GM20431 (cell line): Measurements from ENCODE around the gene RAB2B.
"Not testable (repeated sequence)": the region's sequence is repeated elsewhere in the genome, so short reads cannot be mapped to it uniquely, and the experiment has no call there.

Experiments
- in situ Hi-C: fragments of 300-500 bp; cut with MseI, MboI; formaldehyde crosslinking; loops from one replicate; pipeline ENCODE4 v1.15.0; 2020; ENCODE audit warnings: low sequenced_read_pairs; ENCODE audit not compliant: unreplicated experiment

Gene RAB2B

GRCh38 chr14:21494902-21495762 is 18.4 kb upstream of the RAB2B start:
- in situ Hi-C loops = no loop called here

GRCh38 chr14:21486640-21487087 is 9.9 kb upstream of the RAB2B start:
- in situ Hi-C loops = no loop called here

DNA sequence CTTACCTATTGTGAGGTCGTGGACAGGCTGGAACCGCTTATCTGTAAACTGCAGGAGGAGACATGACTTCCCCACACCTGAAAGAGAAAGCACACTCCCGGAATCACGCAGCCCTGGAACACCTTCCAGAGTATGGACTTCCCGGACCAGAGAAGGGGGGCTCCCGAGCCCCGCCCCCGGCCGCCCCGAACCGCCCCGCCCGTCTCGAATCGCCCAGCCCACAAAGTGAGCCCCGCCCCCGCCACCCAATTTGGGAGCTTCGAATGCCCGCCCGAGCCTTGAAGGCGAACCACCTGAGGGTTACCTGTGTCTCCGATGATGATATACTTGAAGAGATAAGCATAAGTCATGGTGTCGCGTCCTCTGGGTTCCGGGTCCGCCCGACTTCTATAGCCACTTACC is 235 bp downstream of the RAB2B start:
- in situ Hi-C loops = no loop called here

DNA sequence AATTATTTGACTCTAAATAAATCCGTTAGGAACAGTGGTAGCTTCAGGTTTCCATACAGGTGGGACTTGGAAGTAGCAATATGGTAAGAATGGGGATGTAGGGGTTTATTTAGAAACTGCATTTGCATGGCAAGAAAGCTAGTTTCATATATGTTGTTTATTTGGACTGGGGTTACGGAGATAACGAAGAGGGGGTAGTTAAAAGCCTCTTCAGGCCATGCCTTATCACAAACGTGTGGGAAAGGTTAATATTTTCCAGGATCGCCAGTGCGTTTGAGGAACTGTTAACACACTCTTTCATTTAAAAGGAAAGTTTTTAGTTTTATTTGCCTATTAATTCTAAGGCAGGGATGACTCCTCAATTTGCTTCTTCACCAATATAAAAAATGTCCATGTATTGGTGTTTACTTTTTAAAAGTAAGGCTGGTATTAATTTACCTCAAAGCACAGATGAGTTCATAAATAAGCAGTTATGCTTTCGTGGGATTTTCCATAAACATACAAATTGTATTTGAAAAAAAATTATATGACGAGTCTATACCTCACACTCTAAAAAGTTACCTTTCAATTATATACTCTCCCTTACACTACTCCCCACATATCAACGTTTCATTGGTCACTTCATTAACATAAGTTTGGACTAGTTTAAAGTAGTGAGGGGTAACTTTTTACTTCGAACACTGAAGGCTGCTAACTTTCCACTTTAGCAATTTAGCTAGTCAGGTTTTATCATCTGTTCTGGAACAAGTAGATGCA is 814 bp downstream of the RAB2B start:
- in situ Hi-C loops = no loop called here

DNA sequence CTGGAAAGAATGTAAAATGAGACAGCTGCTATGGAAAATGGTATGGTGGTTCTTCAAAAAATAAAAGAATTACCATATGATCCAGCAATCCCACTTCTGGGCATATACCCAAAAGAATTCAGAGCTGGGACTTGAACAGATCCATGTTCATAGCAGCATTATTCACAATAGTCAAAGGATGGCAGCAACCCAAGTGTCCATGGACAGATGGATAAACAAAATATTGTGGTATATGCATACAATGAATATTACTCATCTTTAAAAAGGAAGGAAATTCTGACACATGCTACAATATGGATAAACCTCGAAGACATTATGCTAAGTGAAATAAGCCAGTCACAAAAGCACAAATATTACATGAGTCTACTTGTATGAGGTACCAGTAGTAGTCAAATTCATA is 9.1 kb downstream of the RAB2B start:
- in situ Hi-C loops = no loop called here

- in situ Hi-C loops = no loop called here
Observed at GRCh38 chr14:21455912-21456667, 20.7 kb downstream of the RAB2B start, which contains the start of gene CHD8. Gene CHD8, minus strand, starts transcription at chr14:21456123. Its CDS starts 24,480 bp downstream, at chr14:21431643.

GRCh38 chr14:21455592-21455911 is 21.2 kb downstream of the RAB2B start:
- in situ Hi-C loops = no loop called here

- in situ Hi-C loops = no loop called here
Observed at GRCh38 chr14:21454843-21455544, 21.8 kb downstream of the RAB2B start.

- in situ Hi-C loops = no loop called here
Observed at GRCh38 chr14:21449899-21450216, 26.9 kb downstream of the RAB2B start.

- in situ Hi-C loops = not testable (repeated sequence)
Observed at GRCh38 chr14:21442657-21443056, 34.1 kb downstream of the RAB2B start.

GRCh38 chr14:21440859-21441258 is 35.9 kb downstream of the RAB2B start:
- in situ Hi-C loops = no loop called here

GRCh38 chr14:21437063-21437901 is 39.5 kb downstream of the RAB2B start:
- in situ Hi-C loops = no loop called here

GRCh38 chr14:21436567-21437062 is 40.1 kb downstream of the RAB2B start:
- in situ Hi-C loops = no loop called here

DNA sequence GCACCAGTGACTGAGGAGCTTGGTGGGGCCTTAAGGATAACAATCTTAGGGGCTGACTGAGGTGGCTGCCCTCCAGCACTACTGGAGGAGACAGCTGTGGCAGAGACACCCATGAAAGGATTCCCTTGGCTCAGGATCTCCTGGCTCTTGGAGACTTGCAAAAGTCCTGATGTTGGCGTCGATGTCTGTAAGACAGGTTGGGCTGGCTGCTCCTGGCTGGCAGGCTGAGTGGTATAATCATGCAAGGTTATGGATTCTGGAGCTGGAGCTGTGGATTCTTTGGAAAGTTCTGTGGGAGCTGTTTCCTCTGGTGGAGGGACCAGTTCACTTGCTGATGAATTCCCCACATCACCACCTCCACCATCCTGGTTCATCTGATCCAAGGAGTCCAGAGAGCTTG is 45.6 kb downstream of the RAB2B start:
- in situ Hi-C loops = no loop called here

DNA sequence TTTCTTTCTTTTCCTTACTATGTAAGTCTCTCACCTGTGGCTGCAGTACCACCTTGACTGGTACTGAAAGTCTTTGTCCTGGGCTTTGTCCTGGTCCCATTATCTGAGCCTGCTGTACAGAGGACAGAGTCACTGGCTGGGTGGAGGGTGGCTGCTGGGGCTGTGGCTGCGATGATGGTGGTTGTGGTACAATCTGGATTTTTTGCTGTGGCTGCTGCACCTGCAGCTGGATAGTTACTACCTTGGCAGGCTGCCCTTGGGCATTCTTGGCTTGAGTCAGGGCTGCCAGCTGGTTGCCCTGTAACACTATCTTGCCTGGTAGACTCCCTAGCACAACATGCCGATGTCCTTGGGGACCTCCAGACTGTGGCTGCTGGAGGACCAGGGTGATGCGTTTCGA is 47.8 kb downstream of the RAB2B start:
- in situ Hi-C loops = no loop called here

GRCh38 chr14:21426692-21427091 is 50.1 kb downstream of the RAB2B start:
- in situ Hi-C loops = no loop called here

- in situ Hi-C loops = no loop called here
Observed at GRCh38 chr14:21419528-21419927, 57.2 kb downstream of the RAB2B start.

DNA sequence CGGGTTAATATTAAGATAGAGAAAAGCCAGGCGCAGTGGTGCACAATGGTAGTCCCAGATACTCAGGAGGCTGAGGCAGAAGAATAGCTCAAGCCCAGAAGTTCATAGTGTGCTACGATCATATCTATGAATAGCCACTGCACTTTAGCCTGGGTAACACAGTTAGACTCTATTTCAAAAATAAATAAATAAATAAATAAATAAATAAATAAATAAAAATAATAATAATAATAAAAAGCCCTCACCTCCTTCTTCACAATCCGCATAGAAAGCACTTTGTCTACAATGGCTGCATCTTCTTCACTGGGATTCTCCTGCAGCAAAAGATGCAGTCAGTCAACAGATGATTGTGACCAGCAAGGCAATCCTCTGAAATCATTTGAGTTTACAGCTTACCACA is 61.4 kb downstream of the RAB2B start:
- in situ Hi-C loops = no loop called here

DNA sequence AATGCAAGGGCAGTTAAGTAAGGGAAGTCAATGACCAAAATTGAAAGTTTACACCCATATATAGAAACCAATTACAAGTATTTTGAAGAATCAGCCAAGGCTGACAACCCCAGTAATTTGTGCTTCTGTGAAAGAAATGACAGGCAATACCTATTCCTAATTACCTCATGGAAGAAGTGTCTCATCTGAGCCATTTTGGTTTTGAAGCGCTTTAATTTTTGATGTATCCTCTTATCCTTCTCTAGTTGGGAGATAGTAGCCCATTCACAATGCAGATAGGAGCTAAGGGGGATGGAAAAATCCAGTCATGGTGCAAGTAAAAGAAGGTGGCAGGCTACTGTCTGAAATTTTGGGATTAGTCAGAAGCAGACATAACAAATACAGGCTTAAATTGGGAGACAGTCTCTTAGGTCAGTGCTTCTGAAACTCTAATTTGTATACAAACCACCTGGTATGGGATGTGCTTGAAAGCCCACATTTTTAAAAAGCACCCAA is 62.6 kb downstream of the RAB2B start:
- in situ Hi-C loops = no loop called here
